ENCODE data around the gene UXS1.

DNA sequence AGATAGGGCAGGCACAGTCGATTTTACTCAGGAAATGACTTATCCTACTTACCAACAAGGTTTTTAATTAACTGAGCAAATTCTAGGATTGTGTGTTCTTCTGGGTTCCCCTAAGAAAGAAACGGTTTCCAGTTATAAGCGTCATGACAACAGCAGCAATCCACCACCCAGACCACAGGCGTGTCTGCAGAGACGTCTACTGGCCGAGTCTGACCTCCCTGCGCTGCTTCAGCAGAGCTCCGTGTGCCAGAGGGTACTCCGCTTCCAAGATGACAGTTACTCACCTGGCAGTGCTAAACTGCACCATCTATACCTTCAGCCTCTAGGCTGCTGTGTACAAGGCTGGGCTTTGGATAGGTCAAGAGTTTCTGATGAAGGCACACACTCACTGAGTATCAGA is 95.4 kb downstream of the UXS1 start:
- TF ChIP-seq, protein P1, sequence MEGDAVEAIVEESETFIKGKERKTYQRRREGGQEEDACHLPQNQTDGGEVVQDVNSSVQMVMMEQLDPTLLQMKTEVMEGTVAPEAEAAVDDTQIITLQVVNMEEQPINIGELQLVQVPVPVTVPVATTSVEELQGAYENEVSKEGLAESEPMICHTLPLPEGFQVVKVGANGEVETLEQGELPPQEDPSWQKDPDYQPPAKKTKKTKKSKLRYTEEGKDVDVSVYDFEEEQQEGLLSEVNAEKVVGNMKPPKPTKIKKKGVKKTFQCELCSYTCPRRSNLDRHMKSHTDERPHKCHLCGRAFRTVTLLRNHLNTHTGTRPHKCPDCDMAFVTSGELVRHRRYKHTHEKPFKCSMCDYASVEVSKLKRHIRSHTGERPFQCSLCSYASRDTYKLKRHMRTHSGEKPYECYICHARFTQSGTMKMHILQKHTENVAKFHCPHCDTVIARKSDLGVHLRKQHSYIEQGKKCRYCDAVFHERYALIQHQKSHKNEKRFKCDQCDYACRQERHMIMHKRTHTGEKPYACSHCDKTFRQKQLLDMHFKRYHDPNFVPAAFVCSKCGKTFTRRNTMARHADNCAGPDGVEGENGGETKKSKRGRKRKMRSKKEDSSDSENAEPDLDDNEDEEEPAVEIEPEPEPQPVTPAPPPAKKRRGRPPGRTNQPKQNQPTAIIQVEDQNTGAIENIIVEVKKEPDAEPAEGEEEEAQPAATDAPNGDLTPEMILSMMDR (IDR thresholded peaks at IDR 0.05), result no peak
- TF ChIP-seq POLR2A (IDR thresholded peaks at IDR 0.05), result no peak
- no peak for TF ChIP-seq POLR2AphosphoS5 (IDR thresholded peaks at IDR 0.05)
- no peak for TF ChIP-seq EP300 (IDR thresholded peaks at IDR 0.05)

Data from sigmoid colon (tissue), 4 donors.